Karpas-422 (cell line): Measurements from ENCODE around the gene IGSF21. TPM values are rescaled to one million over a fixed set of nuclear protein-coding genes. Genes with fewer than 3 reads are reported as not detected.
A peak's percentile ranks its signal among the peaks of the same experiment; 100 is the strongest.

Experiments
- DNase-seq: peaks from one replicate; pipeline ENCODE4 v3.0.0-alpha.2; 2015
- H2AFZ ChIP-seq: fragments of 200-600 bp; sonication (generic); 2 replicates; pipeline ENCODE4 v1.6.1; 2014; ENCODE audit warnings: antibody characterized with exemption, low read length, mixed read lengths
- H3K27ac ChIP-seq: fragments of 200-600 bp; sonication (generic); 2 replicates; pipeline ENCODE4 v1.5.1; 2014; ENCODE audit warnings: mild to moderate bottlenecking, low read length, moderate library complexity
- H3K27me3 ChIP-seq: fragments of 200-600 bp; sonication (generic); 2 replicates; pipeline ENCODE4 v1.6.1; 2014; ENCODE audit warnings: low read length, mixed read lengths
- H3K36me3 ChIP-seq: fragments of 200-600 bp; sonication (generic); 2 replicates; pipeline ENCODE4 v1.6.1; 2014; ENCODE audit warnings: low read length, mixed read lengths; ENCODE audit not compliant: insufficient read depth
- H3K4me1 ChIP-seq: fragments of 200-600 bp; sonication (generic); 2 replicates; pipeline ENCODE4 v1.6.1; 2014; ENCODE audit warnings: mild to moderate bottlenecking, low read length, mixed read lengths
- H3K4me2 ChIP-seq: fragments of 200-600 bp; sonication (generic); 2 replicates; pipeline ENCODE4 v1.6.1; 2014; ENCODE audit warnings: low read length, low read depth, mild to moderate bottlenecking; ENCODE audit not compliant: poor library complexity, severe bottlenecking
- H3K4me3 ChIP-seq: fragments of 200-600 bp; sonication (generic); 2 replicates; pipeline ENCODE4 v1.5.1; 2014; ENCODE audit warnings: mild to moderate bottlenecking, antibody characterized with exemption, low read length, mixed read lengths
- H3K79me2 ChIP-seq: fragments of 200-600 bp; sonication (generic); 2 replicates; pipeline ENCODE4 v1.6.1; 2014; ENCODE audit warnings: mild to moderate bottlenecking, low read length, mixed read lengths
- H3K9ac ChIP-seq: fragments of 200-600 bp; sonication (generic); 2 replicates; pipeline ENCODE4 v1.6.0; 2014; ENCODE audit warnings: low read length
- H3K9me2 ChIP-seq: fragments of 200-600 bp; sonication (generic), shearing (Covaris generic); replicated peaks from 2 replicates; pipeline ENCODE4 v1.6.0; 2014; ENCODE audit warnings: mild to moderate bottlenecking, low read length, moderate library complexity; ENCODE audit not compliant: insufficient read depth
- H3K9me3 ChIP-seq: fragments of 300-700, 200-600 bp; sonication (generic); 2 replicates; pipeline ENCODE4 v1.6.1; 2014; ENCODE audit warnings: low read length, mixed read lengths
- H4K20me1 ChIP-seq: fragments of 200-600 bp; sonication (generic); 2 replicates; pipeline ENCODE4 v1.6.1; 2014; ENCODE audit warnings: mild to moderate bottlenecking, antibody characterized with exemption, low read length, low read depth; ENCODE audit not compliant: insufficient read depth
- total RNA-seq: library from RNA; depleted of rRNA; stranded (reverse); fragments of >200 nt; shearing (Covaris generic); gene quantifications from 2 replicates; pipeline ENCODE4 v1.2.3, GENCODE V29; 2014; ENCODE audit warnings: low replicate concordance

IGSF21 gene
- total RNA-seq, 1 experiment from 2014 or later: 0.26 TPM

- no peak overlapping the region for H3K4me3 ChIP-seq
Observed at GRCh38 chr1:18091660-18092446, 15.7 kb upstream of the IGSF21 start.

DNA sequence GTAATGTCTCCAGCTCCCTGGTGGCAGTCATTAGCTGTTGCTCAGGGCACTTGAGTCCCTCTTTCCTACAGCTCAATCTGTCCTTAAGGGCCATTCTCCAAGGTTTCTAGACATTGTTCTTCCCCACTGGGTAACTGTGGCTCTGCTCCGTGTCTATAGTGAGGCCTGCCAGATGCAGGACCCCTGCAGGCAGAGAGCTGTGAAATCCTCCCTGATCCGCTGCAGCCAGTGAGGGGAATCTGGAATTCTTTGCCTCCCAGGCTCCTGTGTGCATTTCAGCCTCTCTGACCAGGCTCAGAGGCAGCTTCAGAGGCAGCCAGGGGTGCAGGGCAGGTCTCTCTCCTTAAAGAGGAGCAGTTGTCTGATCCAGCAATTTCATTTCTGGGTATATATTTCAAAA is 14.4 kb upstream of the IGSF21 start:
- no peaks in the 10 kb centered on the region for H3K9me3 ChIP-seq
- H3K36me3 ChIP-seq: no peaks in the 10 kb centered on the region
- no peak overlapping the region for H3K27ac ChIP-seq
- H3K4me3 ChIP-seq: no peak overlapping the region
- no peak overlapping the region for H3K4me2 ChIP-seq
- no peaks in the 10 kb centered on the region for H3K27me3 ChIP-seq
- no peaks in the 10 kb centered on the region for H3K4me1 ChIP-seq
- no peaks in the 10 kb centered on the region for H4K20me1 ChIP-seq
- DNase-seq: no peak
- no peaks in the 10 kb centered on the region for H3K79me2 ChIP-seq
- no peak overlapping the region for H3K9ac ChIP-seq
- no peaks in the 10 kb centered on the region for H3K9me2 ChIP-seq
- H2AFZ ChIP-seq: no peak overlapping the region

More at GRCh38 chr1:18091660-18092446, 15.7 kb upstream of the IGSF21 start:
- Histone ChIP-seq H3K9me2 (no peaks in the 10 kb centered on the region), H3K36me3 (no peaks in the 10 kb centered on the region), H3K79me2 (no peaks in the 10 kb centered on the region), H3K4me2 (no peak overlapping the region), H2AFZ (no peak overlapping the region), H3K9me3 (no peaks in the 10 kb centered on the region), H3K27me3 (no peaks in the 10 kb centered on the region), H3K9ac (no peak overlapping the region), H4K20me1 (no peaks in the 10 kb centered on the region), H3K4me1 (no peaks in the 10 kb centered on the region), H3K27ac (no peak overlapping the region)
- DNase-seq: no peak

DNA sequence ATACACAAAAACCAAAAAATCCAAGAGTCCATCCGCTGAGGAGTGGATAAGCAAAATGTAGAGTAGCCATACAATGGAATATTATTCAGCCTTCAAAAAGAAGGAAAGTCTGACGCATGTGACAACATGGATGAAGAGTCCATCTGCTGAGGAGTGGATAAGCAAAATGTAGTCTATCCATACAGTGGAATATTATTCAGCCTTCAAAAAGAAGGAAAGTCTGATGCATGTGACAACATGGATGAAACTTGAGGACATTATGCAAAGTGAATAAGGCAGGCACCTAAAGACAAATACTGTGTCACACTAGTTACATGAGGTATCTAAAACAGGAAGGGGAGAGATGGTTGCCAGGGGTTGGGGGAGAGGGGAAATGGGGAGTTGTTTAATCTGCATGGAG is 14.0 kb upstream of the IGSF21 start:
- Histone ChIP-seq H3K9me3 (no peaks in the 10 kb centered on the region), H3K9ac (no peak overlapping the region), H3K36me3 (no peaks in the 10 kb centered on the region), H3K4me2 (no peak overlapping the region), H3K9me2 (no peaks in the 10 kb centered on the region), H3K4me1 (no peaks in the 10 kb centered on the region), H3K79me2 (no peaks in the 10 kb centered on the region), H3K4me3 (no peak overlapping the region), H2AFZ (no peak overlapping the region), H4K20me1 (no peaks in the 10 kb centered on the region), H3K27ac (no peak overlapping the region), H3K27me3 (no peaks in the 10 kb centered on the region)
- DNase-seq: no peak

DNA sequence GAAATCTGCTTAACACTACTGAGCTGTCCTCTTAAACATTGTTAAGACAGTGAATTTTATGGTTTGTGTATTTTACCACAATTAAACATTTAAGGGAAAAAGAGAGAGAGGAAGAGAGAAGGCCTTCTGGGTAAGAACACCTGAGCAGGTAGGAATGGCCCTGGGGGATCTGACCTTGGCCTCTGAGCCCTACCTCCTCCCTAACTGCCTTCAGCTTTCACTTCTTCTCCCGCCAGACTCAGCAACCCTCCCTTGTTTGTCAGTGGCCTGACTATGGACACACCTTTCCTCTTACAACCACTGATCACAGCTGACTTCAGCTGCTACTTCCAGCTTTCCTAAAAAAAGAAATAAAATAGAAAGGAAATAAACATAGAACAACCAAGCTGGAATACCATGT is 13.5 kb upstream of the IGSF21 start:
- Histone ChIP-seq H3K4me1 (no peaks in the 10 kb centered on the region), H3K27me3 (no peaks in the 10 kb centered on the region), H3K9me2 (no peaks in the 10 kb centered on the region), H3K4me3 (no peak overlapping the region), H4K20me1 (no peaks in the 10 kb centered on the region), H2AFZ (no peak overlapping the region), H3K27ac (no peak overlapping the region), H3K36me3 (no peaks in the 10 kb centered on the region), H3K79me2 (no peaks in the 10 kb centered on the region), H3K4me2 (no peak overlapping the region), H3K9me3 (no peaks in the 10 kb centered on the region), H3K9ac (no peak overlapping the region)
- no peak for DNase-seq

- Histone ChIP-seq H3K4me2 (no peak overlapping the region), H3K4me3 (no peak overlapping the region)
- no peak for DNase-seq
Observed at GRCh38 chr1:18097206-18097605, 10.4 kb upstream of the IGSF21 start.

DNA sequence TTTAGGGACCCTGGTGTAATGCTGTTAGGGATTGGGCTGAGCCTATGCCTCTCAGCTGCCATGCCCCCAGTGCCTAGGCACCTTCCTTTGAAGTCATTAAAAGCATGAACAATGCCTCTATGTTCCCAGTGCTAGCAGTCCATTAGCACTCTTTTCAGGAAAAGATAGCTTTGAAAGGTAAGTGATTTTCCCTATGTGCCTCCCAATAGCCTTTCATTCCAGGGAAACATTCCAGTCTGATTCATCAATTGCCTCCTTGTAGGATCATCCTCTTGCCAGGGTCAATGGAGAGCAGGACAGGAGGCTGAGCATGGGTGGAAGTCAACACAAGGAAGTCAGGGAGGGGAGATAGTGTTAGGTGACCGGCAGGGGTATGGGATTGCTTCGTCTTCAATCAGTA is 8.6 kb upstream of the IGSF21 start:
- DNase-seq: no peak
- Histone ChIP-seq H3K9me2 (no peaks in the 10 kb centered on the region), H3K27me3 (no peaks in the 10 kb centered on the region), H3K79me2 (no peaks in the 10 kb centered on the region), H3K9me3 (no peaks in the 10 kb centered on the region), H3K36me3 (no peaks in the 10 kb centered on the region), H4K20me1 (no peaks in the 10 kb centered on the region), H3K9ac (no peak overlapping the region), H3K4me1 (no peaks in the 10 kb centered on the region), H3K4me3 (no peak overlapping the region), H2AFZ (no peak overlapping the region), H3K4me2 (no peak overlapping the region), H3K27ac (no peak overlapping the region)

More at GRCh38 chr1:18097206-18097605, 10.4 kb upstream of the IGSF21 start:
- Histone ChIP-seq H3K27me3 (no peaks in the 10 kb centered on the region), H4K20me1 (no peaks in the 10 kb centered on the region), H3K9me2 (no peaks in the 10 kb centered on the region), H3K4me1 (no peaks in the 10 kb centered on the region), H3K27ac (no peak overlapping the region), H3K79me2 (no peaks in the 10 kb centered on the region), H3K9ac (no peak overlapping the region), H3K9me3 (no peaks in the 10 kb centered on the region), H3K36me3 (no peaks in the 10 kb centered on the region), H2AFZ (no peak overlapping the region)

GRCh38 chr1:18100060-18100459 is 7.5 kb upstream of the IGSF21 start:
- Histone ChIP-seq H3K9me2 (no peaks in the 10 kb centered on the region), H3K27me3 (no peaks in the 10 kb centered on the region), H3K9me3 (no peaks in the 10 kb centered on the region), H3K4me3 (no peak overlapping the region), H3K4me1 (no peaks in the 10 kb centered on the region), H3K4me2 (no peak overlapping the region), H3K36me3 (no peaks in the 10 kb centered on the region), H4K20me1 (no peaks in the 10 kb centered on the region), H3K79me2 (no peaks in the 10 kb centered on the region), H3K9ac (no peak overlapping the region), H3K27ac (no peak overlapping the region), H2AFZ (no peak overlapping the region)
- DNase-seq: no peak

DNA sequence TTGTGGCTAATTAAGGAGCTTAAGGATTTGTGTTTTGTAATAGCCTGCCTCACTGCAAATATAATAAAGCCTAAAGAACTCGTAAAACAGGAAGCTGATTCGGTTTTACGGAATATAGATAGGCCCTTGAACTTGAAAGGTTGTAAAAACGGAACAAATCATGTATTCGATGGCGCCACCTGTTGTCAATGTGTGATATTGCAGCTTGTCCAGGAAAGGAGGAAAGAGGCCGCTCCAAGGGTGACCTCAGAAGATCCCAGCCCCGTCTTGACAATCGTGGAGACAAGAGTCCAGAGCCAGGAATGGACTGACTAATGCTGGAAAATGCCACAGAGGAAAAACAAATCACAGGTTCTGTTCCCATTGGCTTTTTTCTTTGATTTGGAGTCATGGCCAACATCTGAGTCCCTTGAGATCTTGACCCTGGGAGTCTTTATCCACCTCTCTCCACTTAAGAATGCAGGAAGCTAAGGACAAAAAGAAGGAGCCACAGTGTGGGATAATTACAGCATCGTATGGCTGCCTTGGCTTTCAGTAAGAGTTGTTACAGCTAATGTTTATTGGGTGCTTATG is 7.0 kb upstream of the IGSF21 start:
- no peak overlapping the region for H3K4me3 ChIP-seq
- H3K27me3 ChIP-seq: no peaks in the 10 kb centered on the region

More for the DNA sequence above, 7.0 kb upstream of the IGSF21 start:
- no peaks in the 10 kb centered on the region for H3K36me3 ChIP-seq
- H3K9me2 ChIP-seq: no peaks in the 10 kb centered on the region
- H2AFZ ChIP-seq: no peak overlapping the region
- H3K4me1 ChIP-seq: no peaks in the 10 kb centered on the region
- H3K27ac ChIP-seq: no peak overlapping the region
- H3K9me3 ChIP-seq: no peaks in the 10 kb centered on the region
- peak; percentile 86 for DNase-seq
- H3K4me2 ChIP-seq: no peak overlapping the region
- no peaks in the 10 kb centered on the region for H4K20me1 ChIP-seq
- no peaks in the 10 kb centered on the region for H3K79me2 ChIP-seq
- H3K9ac ChIP-seq: no peak overlapping the region
